ENCODE results near the gene SELENOO. TPM values are rescaled to one million over a fixed set of nuclear protein-coding genes. Genes with fewer than 3 reads are reported as not detected.

SELENOO gene
- total RNA-seq, 1 experiment from 2014 or later: 27.4 TPM

DNA sequence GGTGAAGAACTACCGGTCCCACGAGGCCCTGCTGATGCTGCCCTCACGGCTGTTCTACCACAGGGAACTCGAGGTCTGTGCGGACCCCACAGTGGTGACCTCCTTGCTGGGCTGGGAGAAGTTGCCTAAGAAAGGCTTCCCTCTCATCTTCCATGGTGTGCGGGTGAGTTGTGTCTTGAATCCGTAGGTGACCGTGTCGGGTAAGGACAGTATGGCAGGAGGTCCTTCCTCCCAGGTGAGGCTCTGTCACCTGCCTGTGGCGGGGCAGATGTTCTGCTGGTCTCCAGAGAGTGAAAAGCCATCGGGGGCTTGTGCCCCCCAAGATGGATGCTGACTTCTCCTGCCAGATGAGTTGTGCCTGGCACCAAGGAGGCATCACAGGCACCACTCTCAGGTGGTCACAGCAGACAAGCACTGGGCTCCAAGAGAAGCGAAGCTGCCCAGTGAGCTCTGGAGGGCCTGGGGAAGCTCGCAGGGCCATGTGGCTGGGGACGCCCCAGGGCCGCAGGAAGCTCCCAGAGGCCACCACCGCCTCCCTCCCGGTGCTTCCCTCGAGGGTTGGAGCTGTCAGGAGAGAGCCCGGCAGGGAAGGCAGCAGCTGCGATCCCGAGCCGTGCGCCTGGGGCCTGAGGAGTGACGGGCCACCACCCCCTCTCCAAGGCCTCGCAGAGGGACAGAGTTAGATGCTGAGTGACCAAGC lies 47.6 kb upstream of the SELENOO start:
- POLR2A ChIA-PET (ENCODE audit: unreplicated experiment): no interaction called here

GRCh38 chr22:50153756-50154140 lies 47.1 kb upstream of the SELENOO start:
- Histone ChIP-seq H3K4me2 (no peak overlapping the region), H3K4me1 (replicated peaks; ENCODE audit: insufficient read depth) (no peaks in the 10 kb centered on the region), H3K9me3 (ENCODE audit: insufficient read depth, low read depth) (no peaks in the 10 kb centered on the region), H3K27ac (no peak overlapping the region), H3K36me3 (ENCODE audit: low read depth) (no peaks in the 10 kb centered on the region), H3K4me3 (no peak overlapping the region), H3F3A (ENCODE audit: insufficient read depth, low read depth) (peaks cover 3% of the 10 kb centered on the region), H3K9me2 (ENCODE audit: insufficient read depth) (no peaks in the 10 kb centered on the region), H3K27me3 (ENCODE audit: insufficient read depth, low read depth) (peaks cover 16% of the 10 kb centered on the region; the same call in 1 of the 2 replicates), H4K20me1 (ENCODE audit: insufficient read depth) (no peaks in the 10 kb centered on the region), H3K79me2 (ENCODE audit: low read depth) (no peaks in the 10 kb centered on the region), H2AFZ (no peak overlapping the region)
- BruUV-seq (replicated peaks): no TSS peak
- peak in 1 of 2 experiments; percentile 16 for DNase-seq
- CTCF ChIA-PET: no interaction called here
- POLR2A ChIA-PET (ENCODE audit: unreplicated experiment): no interaction called here
- TF ChIP-seq, protein P1, sequence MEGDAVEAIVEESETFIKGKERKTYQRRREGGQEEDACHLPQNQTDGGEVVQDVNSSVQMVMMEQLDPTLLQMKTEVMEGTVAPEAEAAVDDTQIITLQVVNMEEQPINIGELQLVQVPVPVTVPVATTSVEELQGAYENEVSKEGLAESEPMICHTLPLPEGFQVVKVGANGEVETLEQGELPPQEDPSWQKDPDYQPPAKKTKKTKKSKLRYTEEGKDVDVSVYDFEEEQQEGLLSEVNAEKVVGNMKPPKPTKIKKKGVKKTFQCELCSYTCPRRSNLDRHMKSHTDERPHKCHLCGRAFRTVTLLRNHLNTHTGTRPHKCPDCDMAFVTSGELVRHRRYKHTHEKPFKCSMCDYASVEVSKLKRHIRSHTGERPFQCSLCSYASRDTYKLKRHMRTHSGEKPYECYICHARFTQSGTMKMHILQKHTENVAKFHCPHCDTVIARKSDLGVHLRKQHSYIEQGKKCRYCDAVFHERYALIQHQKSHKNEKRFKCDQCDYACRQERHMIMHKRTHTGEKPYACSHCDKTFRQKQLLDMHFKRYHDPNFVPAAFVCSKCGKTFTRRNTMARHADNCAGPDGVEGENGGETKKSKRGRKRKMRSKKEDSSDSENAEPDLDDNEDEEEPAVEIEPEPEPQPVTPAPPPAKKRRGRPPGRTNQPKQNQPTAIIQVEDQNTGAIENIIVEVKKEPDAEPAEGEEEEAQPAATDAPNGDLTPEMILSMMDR (conservative IDR thresholded peaks at IDR 0.05): no peak
- no peak for TF ChIP-seq EZH2 (IDR thresholded peaks at IDR 0.05; ENCODE audit: low read depth)
- intact Hi-C loops (cut with micrococcal nuclease; ENCODE audit: unreplicated experiment): no loop called here

More for the DNA sequence above, 47.6 kb upstream of the SELENOO start:
- no peak overlapping the region for H2AFZ ChIP-seq
- H3K79me2 ChIP-seq (ENCODE audit: low read depth): no peaks in the 10 kb centered on the region
- TF ChIP-seq EZH2 (IDR thresholded peaks at IDR 0.05; ENCODE audit: low read depth): no peak
- TF ChIP-seq, protein P1 (conservative IDR thresholded peaks at IDR 0.05): no peak
- H3K9me2 ChIP-seq (ENCODE audit: insufficient read depth): no peaks in the 10 kb centered on the region
- DNase-seq: peak in 1 of 2 experiments; percentile 32
- intact Hi-C loops (cut with micrococcal nuclease; ENCODE audit: unreplicated experiment): no loop called here
- H3K4me3 ChIP-seq: no peak overlapping the region
- no peaks in the 10 kb centered on the region for H4K20me1 ChIP-seq (ENCODE audit: insufficient read depth)
- H3K27ac ChIP-seq: no peak overlapping the region
- H3K4me1 ChIP-seq (replicated peaks; ENCODE audit: insufficient read depth): no peaks in the 10 kb centered on the region
- peaks cover 11% of the 10 kb centered on the region; the same call in 1 of the 2 replicates for H3K27me3 ChIP-seq (ENCODE audit: insufficient read depth, low read depth)
- CTCF ChIA-PET: no interaction called here
- H3K9me3 ChIP-seq (ENCODE audit: insufficient read depth, low read depth): no peaks in the 10 kb centered on the region
- no peak overlapping the region for H3K4me2 ChIP-seq
- no peaks in the 10 kb centered on the region for H3K36me3 ChIP-seq (ENCODE audit: low read depth)
- H3F3A ChIP-seq (ENCODE audit: insufficient read depth, low read depth): peaks cover 8% of the 10 kb centered on the region
- no TSS peak for BruUV-seq (replicated peaks)

DNA sequence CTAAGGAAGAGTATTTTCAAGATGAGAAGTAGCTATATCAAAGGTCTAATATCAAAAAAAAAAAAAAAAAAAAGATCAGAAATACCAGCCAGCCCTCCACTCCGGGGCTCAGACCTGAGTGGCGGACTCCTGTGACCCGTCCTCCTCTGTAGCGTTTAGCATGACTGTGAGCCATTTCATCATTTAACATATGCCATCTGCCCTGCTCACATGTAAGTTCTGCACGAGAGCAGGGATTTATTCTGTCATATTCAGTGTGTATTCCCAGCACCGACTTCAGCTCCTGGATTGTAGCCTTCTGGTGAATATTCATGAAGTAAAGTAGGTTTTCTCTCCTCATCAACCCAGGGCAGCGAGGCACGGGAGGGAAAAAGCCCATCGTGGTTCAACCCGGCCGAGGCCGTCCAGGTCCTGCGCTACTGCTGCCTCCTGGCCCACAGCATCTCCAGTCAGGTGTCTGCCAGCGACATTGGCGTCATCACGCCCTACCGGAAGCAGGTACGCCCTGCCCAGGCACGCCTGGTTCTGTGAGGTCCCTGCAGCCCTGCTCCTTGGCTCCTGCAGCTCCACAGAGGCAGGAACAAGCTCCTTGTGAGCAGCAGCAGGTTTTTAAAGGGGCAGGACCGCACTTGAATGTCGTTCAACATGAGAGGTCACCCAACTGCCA lies 43.0 kb upstream of the SELENOO start:
- no peak overlapping the region for H3K27ac ChIP-seq
- no peaks in the 10 kb centered on the region for H4K20me1 ChIP-seq (ENCODE audit: insufficient read depth)
- H3K27me3 ChIP-seq (ENCODE audit: insufficient read depth, low read depth): peaks cover 21% of the 10 kb centered on the region; the same call in 1 of the 2 replicates
- no peak for TF ChIP-seq EZH2 (IDR thresholded peaks at IDR 0.05; ENCODE audit: low read depth)
- TF ChIP-seq, protein P1 (conservative IDR thresholded peaks at IDR 0.05): no peak
- POLR2A ChIA-PET (ENCODE audit: unreplicated experiment): interaction anchor here (0.6 to 0.8 kb wide), 4 partner anchors 28 to 436 kb away, joined by 5 to 12 read pairs (median 8); partner anchors contain the start of gene TRABD
- H3K79me2 ChIP-seq (ENCODE audit: low read depth): no peaks in the 10 kb centered on the region
- intact Hi-C loops (cut with micrococcal nuclease; ENCODE audit: unreplicated experiment): loop anchor here (1.0 kb wide), 1 partner anchor 9 kb away; no protein-coding TSS in a partner anchor
- no peaks in the 10 kb centered on the region for H3K9me3 ChIP-seq (ENCODE audit: insufficient read depth, low read depth)
- no peaks in the 10 kb centered on the region for H3K36me3 ChIP-seq (ENCODE audit: low read depth)
- BruUV-seq (replicated peaks): no TSS peak
- no peak overlapping the region for H3K4me3 ChIP-seq
- H3F3A ChIP-seq (ENCODE audit: insufficient read depth, low read depth): no peaks in the 10 kb centered on the region
- H3K4me2 ChIP-seq: peak overlapping the region; percentile 3; the same call in 1 of the 2 replicates
- no peak overlapping the region for H2AFZ ChIP-seq
- peak in 1 of 2 experiments; percentile 74 for DNase-seq
- H3K9me2 ChIP-seq (ENCODE audit: insufficient read depth): no peaks in the 10 kb centered on the region
- CTCF ChIA-PET: no interaction called here
- H3K4me1 ChIP-seq (replicated peaks; ENCODE audit: insufficient read depth): no peaks in the 10 kb centered on the region

Data from PC-9 (cell line).